ENCODE results near the gene ILDR2.

DNA sequence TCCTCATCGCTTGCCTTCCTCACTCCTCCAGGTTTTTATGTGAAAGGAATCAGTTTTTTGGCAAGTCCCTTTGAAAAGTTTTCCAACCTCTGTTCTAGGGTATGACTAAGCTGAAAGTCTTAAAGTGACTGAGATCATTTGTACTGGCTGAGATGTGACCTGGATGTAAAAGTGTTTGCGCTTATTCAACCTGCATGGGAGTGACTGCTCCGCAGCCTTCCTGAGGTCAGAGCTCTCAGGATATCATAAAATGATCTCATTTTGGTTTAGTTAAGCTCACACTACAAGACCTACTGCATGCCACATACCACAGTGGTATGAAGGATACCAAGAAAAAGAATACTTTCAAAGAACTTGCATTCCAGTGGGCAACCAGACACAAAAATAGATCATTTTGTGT, 69.4 kb downstream of the ILDR2 start:
- TF ChIP-seq EZH2 (IDR thresholded peaks at IDR 0.05; ENCODE audit: insufficient read depth, poor library complexity, severe bottlenecking): no peak
- no peak for TF ChIP-seq EZH2phosphoT487 (IDR thresholded peaks at IDR 0.05; ENCODE audit: insufficient read depth, low read depth)

Measured in GM23248 (cell line).